Measurements from ENCODE around the gene FHL3.
A peak's percentile ranks its signal among the peaks of the same experiment; 100 is the strongest.

The FHL3 gene

DNA sequence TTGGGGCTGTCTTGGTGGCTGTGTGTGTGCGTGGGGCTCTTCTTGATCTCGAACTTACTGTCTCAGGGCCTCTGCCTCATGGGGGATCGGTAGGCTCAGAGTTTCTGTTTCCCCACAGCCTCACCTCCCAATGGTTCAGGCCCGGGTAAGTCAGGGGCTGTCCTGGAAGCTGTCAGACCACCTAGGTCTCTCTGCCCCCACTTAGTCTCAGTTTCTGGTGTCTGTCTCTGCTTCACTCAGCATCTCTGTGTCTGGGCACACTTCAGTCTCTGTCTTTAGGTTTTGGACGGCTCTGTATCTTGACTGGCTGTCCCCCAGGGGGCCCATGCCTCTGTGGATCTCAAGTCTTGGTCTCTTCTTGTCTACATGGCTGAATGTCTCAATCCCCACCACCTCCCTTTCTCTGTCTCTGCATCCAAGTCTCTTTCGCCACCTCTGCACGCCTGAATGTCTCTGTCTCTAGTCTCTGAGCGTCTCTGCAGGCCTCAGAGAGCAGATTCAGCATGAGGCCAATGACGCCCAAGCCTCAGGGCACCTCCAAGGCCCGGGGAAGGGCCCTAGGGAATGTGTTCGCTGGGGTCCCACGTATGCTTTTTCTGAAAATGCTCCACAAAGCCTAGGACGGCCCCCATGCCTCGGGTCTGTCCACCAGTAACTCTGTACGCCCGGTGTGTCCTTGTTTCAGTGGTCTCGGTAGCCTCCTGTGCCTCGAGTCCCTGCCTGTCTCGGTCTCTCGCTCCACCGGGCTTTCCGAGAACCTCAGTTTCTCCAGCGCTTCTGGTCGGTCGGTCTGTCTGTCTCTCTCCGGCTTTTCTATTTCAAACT is 818 bp downstream of the FHL3 start:
- H2AFZ ChIP-seq (ENCODE audit: low read depth): no peak overlapping the region; the same call in 1 of the 2 replicates
- peaks cover 6% of the 10 kb centered on the region; the same call in 1 of the 2 replicates for H3K27me3 ChIP-seq (ENCODE audit: insufficient read depth, low read depth)
- H3K27ac ChIP-seq: no peak overlapping the region
- H4K20me1 ChIP-seq (ENCODE audit: insufficient read depth): no peaks in the 10 kb centered on the region
- no peaks in the 10 kb centered on the region for H3K36me3 ChIP-seq (ENCODE audit: insufficient read depth)
- no peak overlapping the region for H3K4me3 ChIP-seq (IDR thresholded peaks at IDR 0.05; ENCODE audit: insufficient read depth, low read depth, low read length)
- H3K4me1 ChIP-seq (ENCODE audit: low read depth, poor library complexity, severe bottlenecking): peaks cover 20% of the 10 kb centered on the region
- TF ChIP-seq, protein P1, sequence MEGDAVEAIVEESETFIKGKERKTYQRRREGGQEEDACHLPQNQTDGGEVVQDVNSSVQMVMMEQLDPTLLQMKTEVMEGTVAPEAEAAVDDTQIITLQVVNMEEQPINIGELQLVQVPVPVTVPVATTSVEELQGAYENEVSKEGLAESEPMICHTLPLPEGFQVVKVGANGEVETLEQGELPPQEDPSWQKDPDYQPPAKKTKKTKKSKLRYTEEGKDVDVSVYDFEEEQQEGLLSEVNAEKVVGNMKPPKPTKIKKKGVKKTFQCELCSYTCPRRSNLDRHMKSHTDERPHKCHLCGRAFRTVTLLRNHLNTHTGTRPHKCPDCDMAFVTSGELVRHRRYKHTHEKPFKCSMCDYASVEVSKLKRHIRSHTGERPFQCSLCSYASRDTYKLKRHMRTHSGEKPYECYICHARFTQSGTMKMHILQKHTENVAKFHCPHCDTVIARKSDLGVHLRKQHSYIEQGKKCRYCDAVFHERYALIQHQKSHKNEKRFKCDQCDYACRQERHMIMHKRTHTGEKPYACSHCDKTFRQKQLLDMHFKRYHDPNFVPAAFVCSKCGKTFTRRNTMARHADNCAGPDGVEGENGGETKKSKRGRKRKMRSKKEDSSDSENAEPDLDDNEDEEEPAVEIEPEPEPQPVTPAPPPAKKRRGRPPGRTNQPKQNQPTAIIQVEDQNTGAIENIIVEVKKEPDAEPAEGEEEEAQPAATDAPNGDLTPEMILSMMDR (conservative IDR thresholded peaks at IDR 0.05; ENCODE audit: low read depth, low read length): no peak
- H3K9ac ChIP-seq: no peak overlapping the region
- H3K4me2 ChIP-seq: peak overlapping the region; percentile 39; the same call in 1 of the 2 replicates
- H3K79me2 ChIP-seq (ENCODE audit: insufficient read depth, low read depth): no peaks in the 10 kb centered on the region

DNA sequence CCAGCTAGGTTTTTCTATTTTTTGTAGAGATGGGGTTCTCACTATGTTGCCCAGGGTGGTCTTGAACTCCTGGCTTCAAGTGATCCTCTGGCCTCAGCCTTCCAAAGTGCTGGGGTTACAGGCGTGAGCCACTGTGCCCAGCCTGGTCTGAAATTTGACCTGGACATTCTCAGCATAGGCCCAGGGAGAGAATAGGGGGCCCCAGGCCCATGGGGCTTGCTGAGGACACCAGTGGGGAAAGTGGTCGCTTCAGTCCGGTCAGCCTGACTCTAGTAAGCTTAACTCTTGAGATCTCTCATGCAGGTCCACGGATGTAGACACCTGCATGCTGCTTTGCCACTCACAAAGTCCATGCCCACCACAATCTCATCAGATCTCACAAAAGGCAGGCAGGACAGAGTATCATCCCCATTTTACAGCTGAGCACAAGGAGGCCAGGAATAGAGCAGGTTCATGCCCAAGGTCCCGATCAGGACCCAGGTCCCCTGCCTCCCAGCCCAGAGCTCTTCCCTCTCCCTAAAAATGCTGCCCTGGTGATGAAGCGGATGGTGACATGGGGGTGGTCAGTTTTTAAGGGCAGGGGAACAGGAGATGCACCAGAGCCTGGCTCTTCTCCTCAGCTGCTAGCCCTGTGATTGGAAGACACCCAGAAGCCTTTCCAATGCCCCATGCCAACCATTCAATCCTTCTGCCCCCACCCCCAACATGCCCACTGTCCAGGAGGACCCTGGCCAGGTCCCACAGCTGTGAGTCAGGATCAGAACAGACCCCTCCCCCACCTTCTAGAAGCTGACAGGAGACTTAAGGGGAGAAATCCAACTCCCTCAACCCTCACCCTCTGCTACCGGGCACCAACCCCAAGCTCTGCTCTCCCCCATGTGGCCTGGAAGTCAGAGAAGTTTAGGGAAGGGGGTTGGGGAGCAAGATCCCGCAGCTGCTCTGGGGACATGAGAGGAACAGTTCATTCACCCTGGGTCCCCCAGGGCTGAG is 1.8 kb downstream of the FHL3 start:
- Histone ChIP-seq H3K9ac (no peak overlapping the region), H3K27me3 (ENCODE audit: insufficient read depth, low read depth) (peaks cover 6% of the 10 kb centered on the region; the same call in 1 of the 2 replicates), H3K4me2 (0 out of 2 replicates have a peak overlapping the region, but pooled peaks have one; percentile 39), H4K20me1 (ENCODE audit: insufficient read depth) (no peaks in the 10 kb centered on the region), H3K79me2 (ENCODE audit: insufficient read depth, low read depth) (no peaks in the 10 kb centered on the region), H3K36me3 (ENCODE audit: insufficient read depth) (no peaks in the 10 kb centered on the region), H3K27ac (no peak overlapping the region), H2AFZ (ENCODE audit: low read depth) (no peak overlapping the region), H3K4me3 (IDR thresholded peaks at IDR 0.05; ENCODE audit: insufficient read depth, low read depth, low read length) (no peak overlapping the region), H3K4me1 (ENCODE audit: low read depth, poor library complexity, severe bottlenecking) (peaks cover 13% of the 10 kb centered on the region)
- TF ChIP-seq, protein P1 (conservative IDR thresholded peaks at IDR 0.05; ENCODE audit: low read depth, low read length): no peak

DNA sequence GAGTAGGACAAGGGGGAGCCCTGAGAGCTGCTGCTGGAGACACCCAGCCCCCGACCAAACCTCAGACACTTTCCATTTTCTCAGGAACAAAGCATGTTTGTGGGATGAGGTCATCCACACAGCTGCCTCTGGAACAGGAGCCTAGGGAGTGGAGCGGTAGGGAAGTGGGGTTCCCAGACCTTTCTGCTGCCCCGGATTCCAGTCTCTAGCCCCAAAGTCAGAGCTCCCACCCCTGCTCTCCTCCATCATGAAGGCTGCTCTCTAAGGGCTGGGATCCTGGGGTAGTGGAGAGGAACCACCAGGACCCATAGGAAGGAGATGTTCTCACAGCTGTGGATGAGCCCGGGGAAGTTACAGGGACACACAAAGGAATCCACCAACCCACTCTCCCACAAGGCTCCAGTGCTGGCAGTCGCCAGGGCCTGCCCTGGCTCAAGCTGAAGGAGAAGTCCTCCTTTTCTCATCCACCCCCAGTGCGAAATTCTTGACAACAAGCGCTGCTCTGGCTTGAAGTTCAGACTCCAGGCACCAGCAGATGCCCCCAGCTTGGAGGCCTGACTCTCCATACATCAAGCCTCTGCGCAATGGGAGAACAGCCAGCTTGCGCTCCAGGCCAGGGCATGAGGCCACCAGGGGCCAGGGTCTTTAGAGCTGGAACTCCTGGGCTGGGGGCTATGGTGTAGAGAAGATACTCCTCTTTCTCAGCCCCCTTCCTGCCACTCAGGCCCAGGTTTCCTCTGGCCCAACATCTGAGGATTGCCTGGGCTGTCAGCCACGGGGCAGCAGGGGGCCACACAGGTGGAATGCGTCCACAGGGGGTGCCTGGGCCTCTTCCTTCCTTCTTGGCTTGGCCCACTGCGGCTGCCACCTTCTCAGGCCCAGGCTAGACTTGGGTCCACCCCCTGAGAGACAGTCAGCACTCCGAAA is 4.5 kb downstream of the FHL3 start:
- no peak overlapping the region for H3K9ac ChIP-seq
- no peaks in the 10 kb centered on the region for H3K79me2 ChIP-seq (ENCODE audit: insufficient read depth, low read depth)
- H2AFZ ChIP-seq (ENCODE audit: low read depth): no peak overlapping the region
- H3K4me3 ChIP-seq (IDR thresholded peaks at IDR 0.05; ENCODE audit: insufficient read depth, low read depth, low read length): no peak overlapping the region
- no peak overlapping the region for H3K4me2 ChIP-seq
- peaks cover 13% of the 10 kb centered on the region for H3K4me1 ChIP-seq (ENCODE audit: low read depth, poor library complexity, severe bottlenecking)
- H4K20me1 ChIP-seq (ENCODE audit: insufficient read depth): no peaks in the 10 kb centered on the region
- TF ChIP-seq, protein P1 (conservative IDR thresholded peaks at IDR 0.05; ENCODE audit: low read depth, low read length): no peak
- H3K27ac ChIP-seq: no peak overlapping the region
- no peaks in the 10 kb centered on the region for H3K36me3 ChIP-seq (ENCODE audit: insufficient read depth)
- peaks cover 6% of the 10 kb centered on the region; the same call in 1 of the 2 replicates for H3K27me3 ChIP-seq (ENCODE audit: insufficient read depth, low read depth)

DNA sequence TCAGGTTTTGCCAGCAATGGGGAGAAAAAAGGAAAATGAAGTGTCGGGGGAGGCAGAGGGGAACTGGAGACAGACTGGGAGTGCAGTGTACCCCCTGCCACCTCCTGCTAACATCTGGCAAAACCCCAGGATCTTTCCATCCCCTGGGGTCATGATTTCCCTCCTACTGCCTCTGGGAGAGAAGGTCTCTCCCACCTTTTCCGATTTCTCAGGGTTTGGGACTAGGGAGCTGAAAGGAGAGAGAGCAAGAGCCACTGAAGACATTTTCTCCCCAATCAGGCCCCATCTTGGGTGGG is 5.1 kb downstream of the FHL3 start:
- Histone ChIP-seq H3K4me2 (no peak overlapping the region), H3K79me2 (ENCODE audit: insufficient read depth, low read depth) (no peaks in the 10 kb centered on the region), H3K36me3 (ENCODE audit: insufficient read depth) (no peaks in the 10 kb centered on the region), H3K27ac (no peak overlapping the region), H3K4me3 (IDR thresholded peaks at IDR 0.05; ENCODE audit: insufficient read depth, low read depth, low read length) (no peak overlapping the region), H4K20me1 (ENCODE audit: insufficient read depth) (no peaks in the 10 kb centered on the region), H3K4me1 (ENCODE audit: low read depth, poor library complexity, severe bottlenecking) (peaks cover 13% of the 10 kb centered on the region), H3K9ac (no peak overlapping the region), H2AFZ (ENCODE audit: low read depth) (no peak overlapping the region), H3K27me3 (ENCODE audit: insufficient read depth, low read depth) (peaks cover 6% of the 10 kb centered on the region; the same call in 1 of the 2 replicates)
- TF ChIP-seq, protein P1 (conservative IDR thresholded peaks at IDR 0.05; ENCODE audit: low read depth, low read length): no peak

All from KMS-11 (cell line).